GM12878 (cell line): Measurements from ENCODE around the gene FBXW7. TPM values are rescaled to one million over a fixed set of nuclear protein-coding genes. Genes with fewer than 3 reads are reported as not detected.

Experiments
- ATAC-seq: fragments of 200-7000 bp; cut with Tn5 transposase; 3 replicates; pipeline ENCODE4 v1.9.1; 2020; ENCODE audit warnings: mild to moderate bottlenecking, moderate library complexity
- BruUV-seq: library from RNA; stranded (reverse); fragments of 400-500 nt; replicated peaks from 2 replicates; lab custom pipeline; 2021; lab: Mats Ljungman, UMichigan
- CTCF ChIA-PET: fragments of 300-600 bp; sonication (Branson Sonifier 250); formaldehyde crosslinking; extraction: SDS; loops from one replicate; lab custom pipeline; 2021; ENCODE audit warnings: inconsistent platforms; lab: Yijun Ruan, JAX
- POLR2A ChIA-PET: fragments of 350-600 bp; formaldehyde crosslinking; extraction: SDS; loops from one replicate; lab custom pipeline; 2021; ENCODE audit warnings: inconsistent platforms; lab: Charles Lee
- RAD21 ChIA-PET: fragments of 300-600 bp; sonication (Branson Sonifier 250); formaldehyde crosslinking; loops from one replicate; lab custom pipeline; 2023; ENCODE audit warnings: antibody characterized with exemption; ENCODE audit not compliant: unreplicated experiment; lab: Charles Lee
- SMC1A ChIA-PET: fragments of 300-600 bp; sonication (Branson Sonifier 250); formaldehyde crosslinking; loops from one replicate; lab custom pipeline; 2023; ENCODE audit not compliant: unreplicated experiment, uncharacterized antibody; lab: Charles Lee
- DNase-seq: peaks from one replicate; pipeline ENCODE4 v3.0.0-alpha.2; 2011; ENCODE audit warnings: low read depth, low spot score
- FAIRE-seq: peaks from 3 replicates; lab custom pipeline; 2011; peaks lifted over from hg19 to GRCh38; lab: Jason Lieb, UNC
- H2AFZ ChIP-seq: 2 replicates; pipeline ENCODE4 v1.6.0; 2011; ENCODE audit warnings: low read depth, low read length, control low read depth; ENCODE audit not compliant: control insufficient read depth
- H3K27ac ChIP-seq: 2 replicates; pipeline ENCODE4 v1.5.1; 2011; ENCODE audit warnings: control low read depth; ENCODE audit not compliant: control insufficient read depth, insufficient read depth
- H3K27me3 ChIP-seq, 2 experiments: replicated peaks in 1 of 2; 2 replicates each; pipeline versions ENCODE4 v1.6.0 to v1.6.1; 2011; ENCODE audit warnings: low read length in 1 of 2; ENCODE audit not compliant: control insufficient read depth in 2 of 2, insufficient read depth in 2 of 2
- H3K36me3 ChIP-seq, 2 experiments: 2 replicates each; pipeline ENCODE4 v1.5.1; 2011; ENCODE audit warnings: low read length in 1 of 2; ENCODE audit not compliant: control insufficient read depth in 2 of 2, insufficient read depth in 2 of 2
- H3K4me1 ChIP-seq: 2 replicates; pipeline ENCODE4 v1.6.1; 2011; ENCODE audit warnings: mild to moderate bottlenecking, low read length, moderate library complexity, mixed read lengths; ENCODE audit not compliant: control insufficient read depth, insufficient read depth
- H3K4me2 ChIP-seq: 2 replicates; pipeline ENCODE4 v1.6.0; 2011; ENCODE audit warnings: control low read depth; ENCODE audit not compliant: control insufficient read depth, insufficient read depth
- H3K4me3 ChIP-seq: fragments of 200-600 bp; sonication (generic); 2 replicates; pipeline ENCODE4 v1.5.1; 2016
- H3K79me2 ChIP-seq: 2 replicates; pipeline ENCODE4 v1.6.0; 2011; ENCODE audit warnings: low read length; ENCODE audit not compliant: control insufficient read depth, insufficient read depth
- H3K9ac ChIP-seq: 2 replicates; pipeline ENCODE4 v1.8.0; 2011; ENCODE audit warnings: low read length, control low read depth, mixed read lengths; ENCODE audit not compliant: control insufficient read depth, insufficient read depth
- H3K9me3 ChIP-seq: replicated peaks from 3 replicates; pipeline ENCODE4 v1.5.1; 2011; ENCODE audit warnings: mild to moderate bottlenecking, low read length; ENCODE audit not compliant: control insufficient read depth, insufficient read depth
- H4K20me1 ChIP-seq: 2 replicates; pipeline ENCODE4 v1.6.0; 2011; ENCODE audit not compliant: control insufficient read depth, insufficient read depth
- CTCF ChIP-seq, 3 experiments: IDR thresholded peaks in 2 of 3; conservative IDR thresholded peaks in 1 of 3; 2 replicates each; pipeline ENCODE4 v1.5.1; 2011; ENCODE audit warnings: low read depth in 3 of 3, low read length in 3 of 3, mild to moderate bottlenecking in 3 of 3, control low read depth in 2 of 3, moderate library complexity in 2 of 3, inconsistent platforms in 1 of 3, mixed read lengths in 1 of 3; ENCODE audit not compliant: control insufficient read depth in 2 of 3, insufficient read depth in 1 of 3; ENCODE audit errors: extremely low read depth in 1 of 3
- IRF4 ChIP-seq: IDR thresholded peaks from 2 replicates; pipeline ENCODE4 v1.6.1; 2011; ENCODE audit warnings: low read depth, low read length
- JUNB ChIP-seq: IDR thresholded peaks from 2 replicates; pipeline ENCODE4 v1.6.1; 2016; ENCODE audit warnings: antibody characterized with exemption, mild to moderate bottlenecking
- SP1 ChIP-seq: IDR thresholded peaks from one replicate; pipeline ENCODE4 v1.6.1; 2011; ENCODE audit warnings: low read depth, low read length
- SPI1 ChIP-seq: IDR thresholded peaks from 2 replicates; pipeline ENCODE4 v1.6.1; 2011; ENCODE audit warnings: low read depth, mild to moderate bottlenecking, low read length, moderate library complexity, borderline replicate concordance; ENCODE audit not compliant: insufficient read depth
- SRF ChIP-seq, 2 experiments: IDR thresholded peaks; 2 replicates each; pipeline ENCODE4 v1.6.1; 2011; ENCODE audit warnings: low read depth in 2 of 2, low read length in 2 of 2, mild to moderate bottlenecking in 1 of 2, moderate library complexity in 1 of 2
- TARDBP ChIP-seq: IDR thresholded peaks from 2 replicates; pipeline ENCODE4 v1.6.1; 2016; ENCODE audit warnings: borderline replicate concordance
- WGBS: methylation state at CpG from one replicate; pipeline ENCODE4 v1.1.6; 2016; ENCODE audit warnings: low lambda C conversion rate; ENCODE audit not compliant: insufficient replicate concordance, insufficient coverage; ENCODE audit errors: missing lambda C conversion rate; 5-methylcytosine and 5-hydroxymethylcytosine counted together
- in situ Hi-C: fragments of 300-500 bp; cut with MboI; formaldehyde crosslinking; loops from 9 replicates; pipeline ENCODE4 v1.14.3; 2018; ENCODE audit warnings: mixed read lengths
- intact Hi-C: fragments of 100-400 bp; cut with micrococcal nuclease; formaldehyde crosslinking; loops from one replicate; pipeline ENCODE4 v1.14.2; 2022; ENCODE audit not compliant: unreplicated experiment
- polyA plus RNA-seq, 11 experiments: library from polyadenylated mRNA; depleted of rRNA in 4 of 11; unstranded in 6 of 11; stranded (reverse) in 5 of 11; fragments of >200 nt; fragmentation: Nextera tagmentation in 4 of 11; fragmentation: Illumina TruSeq in 1 of 11; extraction: Ambion mirVana in 4 of 11; extraction: Trizol in 1 of 11; gene quantifications; 1 replicate in 1 of 11; 2 replicates in 10 of 11; pipeline versions ENCODE4 v1.2.1 to v1.2.3, GENCODE V29; 2011 to 2016; ENCODE audit warnings: inconsistent platforms in 2 of 11, missing spikeins in 2 of 11, low read depth in 1 of 11
- total RNA-seq, 4 experiments: library from RNA; depleted of rRNA in 3 of 4; stranded (reverse); fragments of >200 nt in 3 of 4; fragmentation: Illumina TruSeq in 1 of 4; extraction: Trizol in 1 of 4; gene quantifications; 2 replicates each; pipeline versions ENCODE4 v1.2.1 to v1.2.3, GENCODE V29; 2013 to 2021

FBXW7 gene
- total and polyA plus RNA-seq, 10 of the 15 experiments (the other 5 are each of a cell fraction or from before 2014, with no cell fraction given) = 35.8 to 118 (median 47.2) TPM

GRCh38 chr4:152436384-152436783, 99.5 kb downstream of the FBXW7 start:
- Histone ChIP-seq H2AFZ (no peak overlapping the region), H3K27me3 (no peaks in the 10 kb centered on the region), H3K9ac (no peak overlapping the region), H3K9me3 (peaks cover 11% of the 10 kb centered on the region; the same call in 2 of the 3 replicates), H3K79me2 (peaks cover 25% of the 10 kb centered on the region), H3K4me2 (no peak overlapping the region), H3K36me3 (0 out of 4 replicates have a peak, but pooled peaks cover 0 to 5% of the 10 kb centered on the region in 2 experiments), H3K4me3 (no peak overlapping the region), H3K27ac (no peak overlapping the region), H3K4me1 (peaks cover 4% of the 10 kb centered on the region; the same call in 1 of the 2 replicates), H4K20me1 (no peaks in the 10 kb centered on the region)
- POLR2A ChIA-PET = interaction anchor here (0.9 to 1.3 kb wide), 2 partner anchors 12 to 22 kb away, joined by 3 read pairs; no protein-coding TSS in a partner anchor
- in situ Hi-C loops = no loop called here
- TF ChIP-seq SP1 (no peak), CTCF (IDR thresholded peaks at IDR 0.05 in 2 of 3, conservative IDR thresholded peaks at IDR 0.05 in 1 of 3; ENCODE audit: control insufficient read depth in 2 of 3, extremely low read depth in 1 of 3, insufficient read depth in 1 of 3, low read depth in 3 of 3, low read length in 3 of 3) (peak in 2 of 3 experiments; percentile 17 to 29; a peak in 1 of 6 replicates)
- DNase-seq (no peak), FAIRE-seq (no peak), ATAC-seq (peak; percentile 43)
- intact Hi-C loops = no loop called here
- SMC1A ChIA-PET = interaction anchor here (0.7 to 2.1 kb wide), 10 partner anchors 9 to 210 kb away, joined by 3 to 8 read pairs (median 4); no protein-coding TSS in a partner anchor
- no TSS peak for BruUV-seq
- 100% methylated on average over 2 of the region's 2 CpGs for WGBS
- RAD21 ChIA-PET = interaction anchor here (0.9 kb wide), 1 partner anchor 11 kb away, joined by 5 read pairs; no protein-coding TSS in a partner anchor
- CTCF ChIA-PET = interaction anchor here (0.6 to 1.7 kb wide), 10 partner anchors 10 to 1481 kb away, joined by 3 to 13 read pairs (median 4); no protein-coding TSS in a partner anchor

GRCh38 chr4:152434011-152434410, 101.9 kb downstream of the FBXW7 start:
- Histone ChIP-seq H3K27me3 (no peaks in the 10 kb centered on the region), H3K4me1 (peaks cover 8% of the 10 kb centered on the region), H3K79me2 (peaks cover 24% of the 10 kb centered on the region), H3K4me3 (no peak overlapping the region), H3K9ac (no peak overlapping the region), H2AFZ (no peak overlapping the region), H3K36me3 (peaks cover 0 to 5% of the 10 kb centered on the region in 2 experiments; a peak in 1 of 4 replicates), H4K20me1 (no peaks in the 10 kb centered on the region), H3K27ac (no peak overlapping the region), H3K9me3 (peaks cover 11% of the 10 kb centered on the region; the same call in 2 of the 3 replicates), H3K4me2 (no peak overlapping the region)
- peak; percentile 66 for FAIRE-seq
- CTCF ChIA-PET = interaction anchor here (1.0 to 1.9 kb wide), 5 partner anchors 8 to 25 kb away, joined by 4 to 7 read pairs (median 5); no protein-coding TSS in a partner anchor
- 52% methylated on average over 3 of the region's 3 CpGs for WGBS
- intact Hi-C loops = no loop called here
- peak; percentile 90 for ATAC-seq
- SMC1A ChIA-PET = interaction anchor here (1.1 to 1.7 kb wide), 5 partner anchors 10 to 345 kb away, joined by 3 to 5 read pairs (median 3); no protein-coding TSS in a partner anchor
- RAD21 ChIA-PET = no interaction called here
- in situ Hi-C loops = no loop called here
- no peak for DNase-seq
- POLR2A ChIA-PET = interaction anchor here (0.9 kb wide), 1 partner anchor 10 kb away, joined by 3 read pairs; no protein-coding TSS in a partner anchor
- 0 out of 2 replicates have a peak, but pooled peaks have one; percentile 20 for TF ChIP-seq IRF4
- peak; percentile 77 to 96 for TF ChIP-seq SRF (IDR thresholded peaks at IDR 0.05; ENCODE audit: low read depth in 2 of 2, low read length in 2 of 2)
- TF ChIP-seq TARDBP = no peak
- TF ChIP-seq JUNB = no peak
- TF ChIP-seq SPI1 = peak; percentile 92
- no TSS peak for BruUV-seq
